Testis (tissue), 3 donors: Measurements from ENCODE around the gene CBLB. TPM values are rescaled to one million over a fixed set of nuclear protein-coding genes. Genes with fewer than 3 reads are reported as not detected.

Source experiments
- DNase-seq: peaks from one replicate; pipeline ENCODE4 v3.0.0-alpha.2; 2019
- H3K27ac ChIP-seq, 2 donors: fragments of 200-600 bp; sonication (generic); one replicate each; pipeline ENCODE4 v1.5.1; 2019
- H3K27me3 ChIP-seq: fragments of 200-600 bp; sonication (generic); one replicate; pipeline ENCODE4 v1.5.1; 2019
- H3K36me3 ChIP-seq: fragments of 200-600 bp; sonication (generic); one replicate; pipeline ENCODE4 v1.5.1; 2017; ENCODE audit warnings: low read depth; ENCODE audit errors: missing control alignments
- H3K4me1 ChIP-seq: fragments of 200-600 bp; sonication (generic); one replicate; pipeline ENCODE4 v1.5.1; 2019
- H3K4me3 ChIP-seq, 2 donors: fragments of 200-600 bp; sonication (generic); one replicate each; pipeline ENCODE4 v1.5.1; 2017 to 2019
- H3K9me3 ChIP-seq: fragments of 200-600 bp; sonication (generic); one replicate; pipeline ENCODE4 v1.5.1; 2017
- CTCF ChIP-seq, 3 experiments: fragments of 450-650 bp in 2 of 3; fragments of 200-600 bp in 1 of 3; sonication (generic) in 1 of 3; IDR thresholded peaks; one replicate each; pipeline ENCODE4 v1.5.1; 2016 to 2019; ENCODE audit warnings: antibody characterized with exemption in 3 of 3, mild to moderate bottlenecking in 2 of 3, moderate library complexity in 1 of 3
- POLR2A ChIP-seq: fragments of 450-650 bp; IDR thresholded peaks from one replicate; pipeline ENCODE4 v1.6.1; 2017; ENCODE audit warnings: antibody characterized with exemption, mild to moderate bottlenecking, moderate library complexity
- WGBS, 2 donors: methylation state at CpG; one replicate each; pipeline ENCODE4 v1.1.5; 2018; 5-methylcytosine and 5-hydroxymethylcytosine counted together
- intact Hi-C: fragments of 100-400 bp; cut with DNase I; formaldehyde crosslinking; loops from one replicate; pipeline ENCODE4 v1.15.1; 2023; ENCODE audit warnings: low total_unique reads
- polyA plus RNA-seq: library from polyadenylated mRNA; stranded (reverse); fragments of 350-450 nt; fragmentation: Illumina TruSeq; extraction: RNeasy Lipid Tissue Mini Kit (QIAGEN cat#74804); gene quantifications from one replicate; pipeline ENCODE4 v1.2.3, GENCODE V29; 2014; ENCODE audit warnings: low read depth, low replicate concordance; ENCODE audit not compliant: insufficient read depth
- total RNA-seq, 2 donors: library from RNA; depleted of rRNA; stranded (reverse); fragments of >200 nt; gene quantifications; one replicate each; pipeline ENCODE4 v1.2.3, GENCODE V29; 2016

Gene CBLB
- total and polyA plus RNA-seq, 3 donors from 2014 or later, result 33.0 to 73.6 (median 65.9) TPM

DNA sequence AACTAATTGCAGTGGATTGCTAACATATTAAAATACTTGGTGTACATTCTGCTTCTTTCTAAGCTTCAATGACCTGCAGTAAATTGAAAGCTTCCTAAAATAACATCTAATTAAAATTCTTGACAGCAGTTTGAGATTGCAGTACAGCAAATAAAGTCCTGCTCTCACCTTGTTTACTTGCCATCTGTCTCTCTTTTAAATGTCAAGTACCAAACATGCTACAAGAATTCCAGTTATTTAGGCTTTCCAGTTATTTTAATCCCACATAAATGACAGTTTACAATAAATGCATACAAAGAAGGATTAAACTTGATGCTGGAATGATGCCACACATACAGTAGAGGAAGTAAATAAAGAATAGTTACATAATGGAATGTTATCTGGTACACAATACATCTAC is 33.2 kb downstream of the CBLB start:
- DNase-seq, result no peak
- no peak for TF ChIP-seq POLR2A
- TF ChIP-seq CTCF (IDR thresholded peaks at IDR 0.05), result no peak
- intact Hi-C loops, result no loop called here
- Histone ChIP-seq H3K4me3 (no peak overlapping the region), H3K9me3 (no peaks in the 10 kb centered on the region), H3K36me3 (no peaks in the 10 kb centered on the region), H3K27ac (no peak overlapping the region), H3K4me1 (no peaks in the 10 kb centered on the region), H3K27me3 (no peaks in the 10 kb centered on the region)

DNA sequence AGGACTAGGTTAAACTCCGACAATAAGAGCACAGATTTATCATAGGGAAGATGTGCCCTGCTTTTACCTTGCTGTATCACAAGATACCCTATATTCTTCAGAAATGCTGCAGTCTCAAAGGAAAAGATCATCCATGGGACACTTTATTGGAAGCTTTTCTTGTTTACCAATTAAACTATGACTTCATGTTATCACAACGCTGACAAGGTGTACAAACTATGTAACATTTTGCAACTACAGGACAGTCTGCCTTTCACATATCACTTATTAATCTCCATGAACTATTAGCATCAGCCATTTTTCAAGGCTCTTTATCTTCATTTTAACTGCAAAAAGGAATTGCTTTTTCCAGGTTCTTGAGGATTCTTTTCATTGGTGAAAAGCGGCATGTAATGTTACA is 34.0 kb downstream of the CBLB start:
- H3K27ac ChIP-seq, result no peak overlapping the region
- 70 to 84% methylated on average over 3 of the region's 3 CpGs for WGBS, 2 donors
- no peaks in the 10 kb centered on the region for H3K9me3 ChIP-seq
- H3K4me1 ChIP-seq, result no peaks in the 10 kb centered on the region
- TF ChIP-seq POLR2A (no peak), CTCF (IDR thresholded peaks at IDR 0.05) (no peak)
- DNase-seq, result no peak
- intact Hi-C loops, result no loop called here
- H3K36me3 ChIP-seq, result no peaks in the 10 kb centered on the region
- H3K27me3 ChIP-seq, result no peaks in the 10 kb centered on the region
- no peak overlapping the region for H3K4me3 ChIP-seq

DNA sequence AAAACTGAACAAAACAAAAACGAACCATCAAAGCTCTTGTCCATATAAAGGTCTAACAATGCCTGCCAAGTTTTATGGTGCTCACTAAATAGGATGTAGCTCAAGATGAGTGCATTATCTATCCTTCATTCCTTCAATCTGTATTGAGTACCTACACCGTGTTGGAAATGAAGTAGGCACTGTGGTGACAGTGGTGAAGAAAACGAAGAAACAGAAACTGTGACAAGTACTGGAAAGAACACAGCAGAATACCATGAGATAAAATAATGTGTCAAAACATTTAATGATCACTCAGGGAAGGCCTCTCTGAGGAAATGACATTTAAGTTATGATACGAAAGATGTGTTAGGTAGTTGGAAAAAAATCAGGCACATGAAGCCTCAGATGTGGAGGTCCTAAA is 36.2 kb downstream of the CBLB start:
- Histone ChIP-seq H3K36me3 (no peaks in the 10 kb centered on the region), H3K27me3 (no peaks in the 10 kb centered on the region), H3K9me3 (no peaks in the 10 kb centered on the region), H3K27ac (no peak overlapping the region), H3K4me3 (no peak overlapping the region), H3K4me1 (no peaks in the 10 kb centered on the region)
- 67 to 77% methylated on average over 4 of the region's 4 CpGs for WGBS, 2 donors
- no peak for DNase-seq
- no peak for TF ChIP-seq POLR2A
- TF ChIP-seq CTCF (IDR thresholded peaks at IDR 0.05), result no peak
- intact Hi-C loops, result no loop called here

GRCh38 chr3:105830836-105831235 is 38.0 kb downstream of the CBLB start:
- Histone ChIP-seq H3K4me3 (no peak overlapping the region), H3K4me1 (no peaks in the 10 kb centered on the region), H3K27ac (no peak overlapping the region), H3K27me3 (no peaks in the 10 kb centered on the region), H3K9me3 (no peaks in the 10 kb centered on the region), H3K36me3 (no peaks in the 10 kb centered on the region)
- 91 to 95% methylated on average over 2 of the region's 2 CpGs for WGBS, 2 donors
- intact Hi-C loops, result no loop called here
- no peak for DNase-seq
- no peak for TF ChIP-seq CTCF (IDR thresholded peaks at IDR 0.05)
- no peak for TF ChIP-seq POLR2A

DNA sequence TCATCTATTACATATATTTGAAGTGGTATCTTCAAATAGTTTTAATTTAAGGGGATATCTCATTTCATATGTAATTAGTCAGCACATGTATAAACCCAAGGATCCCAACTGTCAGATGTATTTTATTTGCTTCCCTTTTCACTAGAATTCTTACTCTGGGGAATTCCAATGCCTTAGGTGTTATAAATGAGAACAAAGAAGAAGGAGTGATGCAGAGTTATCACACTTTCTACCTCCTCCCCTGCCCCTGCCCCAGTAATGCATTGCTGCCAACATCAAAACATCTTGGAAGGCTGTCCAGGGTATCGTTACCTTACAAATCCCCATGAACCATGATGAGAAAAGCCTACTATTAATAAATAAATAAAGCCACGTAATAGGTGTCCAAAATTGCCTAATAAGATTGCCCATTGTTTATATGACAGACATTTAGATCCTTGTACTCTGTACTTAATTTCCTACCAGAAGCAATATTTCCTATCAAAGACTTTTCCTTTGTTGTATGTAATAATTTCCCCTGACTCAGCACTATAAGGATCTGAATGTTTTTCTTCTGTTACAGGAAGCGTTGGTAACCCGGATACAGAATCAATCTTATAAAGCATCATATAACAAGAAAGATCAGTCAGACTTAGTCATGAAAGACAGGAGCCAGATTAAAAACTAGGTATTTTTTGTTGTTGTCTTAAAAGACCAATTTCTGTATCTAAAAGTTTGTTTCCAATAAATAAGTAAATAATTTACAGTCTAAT is 38.8 kb downstream of the CBLB start:
- DNase-seq, result no peak
- TF ChIP-seq CTCF (IDR thresholded peaks at IDR 0.05) (no peak), POLR2A (no peak)
- intact Hi-C loops, result no loop called here

More for the DNA sequence above, 38.8 kb downstream of the CBLB start:
- H3K4me3 ChIP-seq, result no peak overlapping the region
- H3K27ac ChIP-seq, result no peak overlapping the region
- H3K36me3 ChIP-seq, result no peaks in the 10 kb centered on the region
- H3K27me3 ChIP-seq, result no peaks in the 10 kb centered on the region
- H3K9me3 ChIP-seq, result no peaks in the 10 kb centered on the region
- 84 to 85% methylated on average over 4 of the region's 4 CpGs for WGBS, 2 donors
- no peaks in the 10 kb centered on the region for H3K4me1 ChIP-seq
